ENCODE results near the gene LHPP.

The LHPP gene

DNA sequence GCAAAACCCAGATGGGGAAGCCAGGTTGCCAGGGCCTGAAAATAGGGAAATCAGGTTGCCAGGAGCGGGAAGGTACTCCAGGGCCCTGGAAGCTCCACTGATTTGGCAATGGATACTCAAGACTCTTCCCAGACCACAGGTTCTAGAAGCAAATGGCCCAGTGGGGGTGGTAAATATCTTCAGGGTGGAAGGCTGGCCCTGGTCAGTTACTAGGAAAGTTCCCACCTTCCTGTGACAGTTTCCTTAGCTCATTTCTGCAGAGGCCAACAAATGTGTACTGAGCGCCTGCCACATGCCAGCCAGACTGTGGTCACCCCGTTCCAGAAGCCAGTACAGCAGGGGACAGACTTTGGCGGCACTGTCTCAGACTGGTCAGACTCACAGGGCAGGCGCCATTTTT, 168.9 kb downstream of the LHPP start:
- DNase-seq = no peak

- peak; percentile 43 for DNase-seq
Measured at GRCh38 chr10:124632064-124632531, 170.5 kb downstream of the LHPP start.

DNA sequence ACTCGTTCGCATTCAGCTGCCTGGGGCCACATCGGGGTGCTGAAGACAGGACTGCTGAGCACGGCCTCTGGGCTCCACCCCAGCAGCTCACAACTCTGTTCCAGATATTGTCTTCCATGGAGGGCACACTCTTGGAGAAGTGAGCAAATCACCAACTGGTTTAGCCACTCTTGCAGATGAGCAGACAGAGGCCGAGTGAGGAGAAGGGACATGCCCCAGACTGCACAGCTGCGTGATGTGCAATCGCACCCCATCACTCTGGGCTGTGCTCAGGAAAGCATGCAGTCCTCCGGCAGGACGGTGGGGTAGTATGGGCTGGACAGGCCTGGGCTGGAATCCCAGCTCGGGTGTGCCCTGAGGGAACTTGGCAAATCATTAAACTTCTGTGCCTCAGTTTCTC, 170.9 kb downstream of the LHPP start:
- DNase-seq = no peak

DNA sequence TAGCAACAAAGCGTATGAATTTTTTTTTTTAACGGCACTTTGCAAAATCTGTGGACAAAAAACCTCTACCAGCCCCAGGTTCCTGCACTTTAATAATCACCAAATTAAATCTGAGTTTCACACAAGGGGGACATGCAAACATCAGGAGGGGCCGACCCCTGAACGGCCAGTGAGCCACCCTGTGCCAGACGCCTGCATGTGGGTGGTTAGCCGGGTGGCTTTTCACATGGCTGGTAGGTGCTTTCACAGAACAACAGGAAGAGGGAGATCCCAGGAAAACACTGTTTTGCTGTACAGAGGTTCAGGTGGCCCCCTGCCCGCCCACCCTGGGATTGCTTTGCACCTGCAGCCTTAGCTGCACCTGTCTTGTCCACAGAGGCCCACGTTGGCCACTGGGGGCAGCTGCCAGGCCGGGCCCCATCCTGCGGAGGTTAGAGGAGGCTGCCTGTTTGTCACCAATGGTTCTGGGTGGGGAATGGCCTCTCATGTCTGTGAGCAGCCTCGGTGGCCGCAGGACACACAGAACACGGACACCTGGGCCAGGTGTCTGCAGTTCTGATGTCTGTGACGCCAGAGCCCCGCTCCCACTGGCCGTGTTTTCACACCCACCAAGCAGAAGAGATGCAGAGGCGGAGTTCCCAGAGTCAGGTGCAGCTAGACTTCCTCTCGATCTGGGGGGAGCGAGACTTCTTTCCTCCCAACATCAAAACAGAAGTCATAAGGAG, 174.8 kb downstream of the LHPP start:
- no peak for DNase-seq

DNA sequence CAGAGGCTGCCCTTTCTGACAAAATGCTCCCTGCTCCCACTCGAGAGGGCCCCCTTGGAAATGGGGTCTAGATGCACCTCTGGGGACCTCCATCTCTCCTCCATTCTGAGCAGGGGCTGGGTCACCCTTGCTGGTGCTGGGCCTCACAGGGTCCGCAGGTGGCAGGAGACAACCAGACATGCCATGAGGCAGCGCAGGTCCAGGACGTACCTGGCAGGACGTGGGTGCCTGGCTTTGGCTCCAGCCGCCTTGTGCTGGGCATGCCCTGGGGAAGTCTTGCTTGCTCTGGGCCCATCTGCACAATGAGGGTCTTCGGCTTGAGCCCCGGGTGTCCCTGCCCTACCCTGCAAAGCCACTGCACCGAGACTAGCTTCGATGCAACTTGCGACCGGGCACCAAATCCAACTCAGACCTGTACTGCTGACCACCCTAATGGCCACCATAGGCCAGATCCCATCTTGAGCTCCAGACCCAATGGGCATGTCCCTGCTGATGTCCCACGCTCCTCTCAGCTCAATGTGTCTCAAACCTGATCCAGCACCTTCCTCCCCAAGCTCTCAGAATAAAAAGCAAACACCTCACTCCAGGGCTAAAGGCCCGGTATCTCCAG, 175.6 kb downstream of the LHPP start:
- DNase-seq = no peak

GRCh38 chr10:124637746-124638145, 176.1 kb downstream of the LHPP start:
- DNase-seq = no peak

GRCh38 chr10:124639206-124639605, 177.6 kb downstream of the LHPP start:
- no peak for DNase-seq

DNA sequence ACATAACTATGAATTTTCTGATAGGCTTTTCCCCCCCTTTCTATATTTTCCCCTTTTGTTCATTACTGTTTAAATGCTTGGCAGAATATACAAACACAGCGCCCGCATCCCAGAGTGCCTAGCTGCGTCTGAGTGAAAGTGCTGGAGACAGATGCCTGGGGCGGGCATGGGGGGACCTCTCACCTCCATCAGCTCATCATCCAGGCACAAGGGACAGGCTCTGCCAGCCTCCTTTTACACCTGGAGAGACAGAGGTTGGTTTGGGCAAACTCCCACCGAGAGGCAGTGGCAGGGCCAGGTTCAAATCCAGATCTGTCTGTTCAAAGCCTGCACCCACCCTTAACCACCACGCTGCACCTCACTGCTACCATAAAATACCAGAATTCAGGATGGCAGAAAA, 178.0 kb downstream of the LHPP start:
- no peak for DNase-seq

- DNase-seq = no peak
Measured at GRCh38 chr10:124640056-124640455, 178.4 kb downstream of the LHPP start.

GRCh38 chr10:124640538-124641231, 179.1 kb downstream of the LHPP start:
- no peak for DNase-seq

- DNase-seq = no peak
Measured at GRCh38 chr10:124641282-124642087, 179.9 kb downstream of the LHPP start.

GRCh38 chr10:124642088-124642710, 180.6 kb downstream of the LHPP start:
- no peak for DNase-seq

- DNase-seq = no peak
Measured at GRCh38 chr10:124643330-124644009, 181.8 kb downstream of the LHPP start.

DNA sequence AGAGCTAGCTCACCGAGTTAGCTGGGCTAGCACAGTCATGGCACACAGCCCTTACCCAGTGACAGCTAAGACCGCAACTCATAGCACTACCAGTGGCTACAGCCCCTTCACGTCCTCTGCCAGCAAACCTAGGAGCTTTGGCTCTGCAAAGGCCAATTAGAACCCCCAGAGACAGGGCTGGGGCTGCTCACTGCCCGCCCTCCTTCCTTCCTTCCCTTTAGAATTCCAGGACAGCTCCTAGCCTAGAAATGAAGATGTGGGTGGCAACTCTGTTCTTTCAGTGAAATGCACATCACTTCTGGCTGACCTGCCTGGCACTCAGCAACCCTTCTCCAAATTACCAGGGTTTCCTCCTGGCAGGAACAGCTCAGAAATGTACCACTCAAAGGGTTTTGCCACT, 182.6 kb downstream of the LHPP start:
- no peak for DNase-seq

DNA sequence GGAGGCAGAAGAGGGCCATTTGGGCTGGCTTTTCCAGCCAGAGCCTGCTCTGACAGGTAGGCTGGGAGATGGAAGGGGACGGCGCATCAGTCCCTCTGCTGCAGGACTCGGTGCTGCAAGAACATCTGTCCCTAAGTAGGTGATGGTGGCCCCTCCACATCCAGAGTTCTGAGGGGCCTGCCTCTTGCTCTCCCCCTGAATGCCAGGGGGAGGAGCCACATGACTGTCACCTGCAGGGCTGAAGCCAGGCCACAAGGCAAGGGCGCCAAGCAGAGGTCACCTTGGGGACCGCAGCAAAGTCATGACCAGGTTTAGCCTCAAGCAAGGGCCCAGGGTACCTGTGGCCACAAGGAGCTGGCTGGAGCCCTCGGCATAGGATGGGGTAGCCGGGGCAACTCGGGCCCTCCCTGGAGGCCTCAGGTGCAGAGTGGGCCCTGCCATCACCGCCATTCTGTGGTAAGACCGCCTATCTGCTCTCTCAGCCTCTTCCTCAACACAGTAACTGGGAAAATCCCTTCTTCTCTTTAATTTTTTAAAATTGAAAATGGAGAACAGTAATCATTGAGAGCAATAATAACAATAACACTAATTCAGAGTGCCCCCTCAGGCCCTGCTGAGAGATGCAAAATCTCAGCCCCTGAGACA, 183.3 kb downstream of the LHPP start:
- DNase-seq = no peak

- no peak for DNase-seq
Measured at GRCh38 chr10:124645467-124646095, 184.0 kb downstream of the LHPP start.

- no peak for DNase-seq
Measured at GRCh38 chr10:124646483-124647352, 185.1 kb downstream of the LHPP start.

DNA sequence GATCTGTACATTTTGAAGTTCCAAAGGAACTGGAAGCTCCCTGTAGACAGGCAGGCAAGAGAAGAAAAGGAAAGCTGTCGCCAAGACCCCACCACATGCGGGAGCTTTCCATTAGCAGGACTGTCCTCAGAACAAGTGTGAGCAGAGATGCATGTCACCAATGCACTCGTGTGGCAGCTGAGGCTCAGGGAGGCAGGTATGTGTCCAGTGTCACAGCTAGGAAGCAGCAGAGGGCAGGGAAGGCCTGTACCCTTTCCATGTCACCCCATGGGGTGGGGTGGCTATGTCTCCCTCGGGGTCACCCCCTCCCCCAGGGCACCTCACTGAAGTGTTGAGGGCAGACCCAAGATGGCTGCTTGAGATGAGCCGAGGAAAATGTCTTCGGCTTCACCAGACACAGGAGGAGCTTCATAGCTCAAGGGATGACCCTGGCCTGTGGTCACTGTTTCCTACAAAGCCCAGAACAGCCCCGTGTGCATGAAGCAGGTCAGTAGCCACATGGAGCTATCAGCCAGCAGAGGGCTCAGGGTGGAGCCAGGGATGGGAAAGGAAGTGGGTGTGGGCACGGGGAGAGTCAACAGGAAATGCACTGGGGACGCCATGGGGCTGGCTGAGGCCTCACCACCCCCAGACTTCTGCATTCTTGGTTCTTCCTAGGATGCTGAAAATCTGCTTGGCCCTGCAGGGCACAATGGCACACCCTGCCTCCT, 186.0 kb downstream of the LHPP start:
- no peak for DNase-seq

DNA sequence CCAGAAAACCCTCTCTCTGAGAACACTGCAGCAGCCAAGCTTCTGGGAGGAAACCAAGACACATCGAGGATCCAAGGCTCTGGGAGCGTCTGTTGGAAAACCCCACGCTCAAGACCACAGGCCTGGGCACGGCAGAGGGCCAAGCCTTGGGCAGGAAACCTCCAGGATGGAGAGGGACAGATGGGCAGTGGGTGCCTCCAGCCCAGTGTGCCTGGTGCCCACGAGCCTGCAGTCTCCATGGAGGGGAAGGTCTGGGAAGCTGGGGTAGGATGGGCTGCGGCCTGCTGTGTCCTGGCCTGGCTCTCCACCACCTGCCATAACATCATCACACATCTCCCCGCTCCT, 186.5 kb downstream of the LHPP start:
- DNase-seq = no peak

GRCh38 chr10:124648738-124649137, 187.1 kb downstream of the LHPP start:
- no peak for DNase-seq
